Measurements from ENCODE around the gene PALB2. TPM values are rescaled to one million over a fixed set of nuclear protein-coding genes. Genes with fewer than 3 reads are reported as not detected.

Gene PALB2
- total and polyA plus RNA-seq, 10 donors: 9.3 to 22.0 (median 13.0) TPM

DNA sequence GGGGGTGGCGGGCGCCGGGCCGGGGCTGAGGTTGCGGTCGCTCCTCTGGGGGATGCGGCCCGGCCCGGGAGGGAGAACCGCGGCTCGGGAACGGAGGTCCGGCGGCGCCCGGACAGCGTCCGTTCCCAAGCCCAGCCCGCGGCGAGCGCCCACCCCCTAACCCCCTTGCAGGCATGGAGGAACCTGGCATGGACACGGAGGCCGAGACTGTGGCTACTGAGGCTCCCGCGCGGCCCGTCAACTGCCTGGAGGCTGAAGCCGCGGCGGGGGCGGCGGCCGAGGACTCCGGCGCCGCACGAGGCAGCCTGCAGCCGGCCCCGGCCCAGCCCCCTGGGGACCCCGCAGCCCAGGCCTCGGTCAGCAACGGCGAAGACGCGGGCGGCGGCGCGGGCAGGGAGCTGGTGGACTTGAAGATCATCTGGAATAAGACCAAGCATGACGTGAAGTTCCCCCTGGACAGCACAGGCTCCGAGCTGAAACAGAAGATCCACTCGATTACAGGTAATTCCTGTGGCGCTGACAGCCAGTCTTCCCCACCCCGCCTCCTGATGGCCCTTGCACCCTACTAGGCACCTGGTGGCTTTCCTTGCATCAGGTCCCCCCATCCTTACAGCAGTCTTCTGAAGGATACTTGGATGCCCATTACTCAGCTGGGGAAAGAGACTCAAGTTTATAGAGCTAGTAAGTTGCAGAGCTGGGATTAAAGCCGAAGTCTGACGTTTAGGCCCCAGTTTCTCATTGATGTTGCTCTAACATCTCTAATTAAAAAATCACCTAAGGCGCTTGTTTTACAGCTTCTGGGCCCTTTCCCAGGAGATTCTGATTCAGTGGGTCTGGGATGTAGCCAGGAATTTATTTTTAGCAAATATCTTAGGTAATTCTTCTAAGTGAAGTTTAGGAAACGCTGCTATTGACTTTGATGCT, 83.1 kb downstream of the PALB2 start:
- 3 to 9% (median 7%) methylated on average over 15 to 60 of the region's 60 CpGs for WGBS, 5 donors
- no peak for DNase-seq
- H3K4me3 ChIP-seq: peak overlapping the region; percentile 85 to 100 (median 94)
- intact Hi-C loops (cut with DNase I; ENCODE audit: low total_unique reads): loop anchor here (5.0 to 10.0 kb wide), 2 partner anchors 34 to 53 kb away; no protein-coding TSS in a partner anchor
- H3K4me1 ChIP-seq: peaks cover 20 to 61% (median 41%) of the 10 kb centered on the region in 6 donors
- no peaks in the 10 kb centered on the region for H3K27me3 ChIP-seq (replicated peaks in 1 of 7)
- peak overlapping the region; percentile 80 to 93 (median 90) for H3K27ac ChIP-seq
- TF ChIP-seq POLR2A (IDR thresholded peaks at IDR 0.05) (no peak), POLR2AphosphoS5 (IDR thresholded peaks at IDR 0.05) (no peak)
- TF ChIP-seq, protein P1, sequence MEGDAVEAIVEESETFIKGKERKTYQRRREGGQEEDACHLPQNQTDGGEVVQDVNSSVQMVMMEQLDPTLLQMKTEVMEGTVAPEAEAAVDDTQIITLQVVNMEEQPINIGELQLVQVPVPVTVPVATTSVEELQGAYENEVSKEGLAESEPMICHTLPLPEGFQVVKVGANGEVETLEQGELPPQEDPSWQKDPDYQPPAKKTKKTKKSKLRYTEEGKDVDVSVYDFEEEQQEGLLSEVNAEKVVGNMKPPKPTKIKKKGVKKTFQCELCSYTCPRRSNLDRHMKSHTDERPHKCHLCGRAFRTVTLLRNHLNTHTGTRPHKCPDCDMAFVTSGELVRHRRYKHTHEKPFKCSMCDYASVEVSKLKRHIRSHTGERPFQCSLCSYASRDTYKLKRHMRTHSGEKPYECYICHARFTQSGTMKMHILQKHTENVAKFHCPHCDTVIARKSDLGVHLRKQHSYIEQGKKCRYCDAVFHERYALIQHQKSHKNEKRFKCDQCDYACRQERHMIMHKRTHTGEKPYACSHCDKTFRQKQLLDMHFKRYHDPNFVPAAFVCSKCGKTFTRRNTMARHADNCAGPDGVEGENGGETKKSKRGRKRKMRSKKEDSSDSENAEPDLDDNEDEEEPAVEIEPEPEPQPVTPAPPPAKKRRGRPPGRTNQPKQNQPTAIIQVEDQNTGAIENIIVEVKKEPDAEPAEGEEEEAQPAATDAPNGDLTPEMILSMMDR (IDR thresholded peaks at IDR 0.05 in 8 of 11, conservative IDR thresholded peaks at IDR 0.05 in 3 of 11): no peak
- H3K36me3 ChIP-seq: peaks cover 0 to 48% (median 37%) of the 10 kb centered on the region in 6 donors
- no peaks in the 10 kb centered on the region for H3K9me3 ChIP-seq

DNA sequence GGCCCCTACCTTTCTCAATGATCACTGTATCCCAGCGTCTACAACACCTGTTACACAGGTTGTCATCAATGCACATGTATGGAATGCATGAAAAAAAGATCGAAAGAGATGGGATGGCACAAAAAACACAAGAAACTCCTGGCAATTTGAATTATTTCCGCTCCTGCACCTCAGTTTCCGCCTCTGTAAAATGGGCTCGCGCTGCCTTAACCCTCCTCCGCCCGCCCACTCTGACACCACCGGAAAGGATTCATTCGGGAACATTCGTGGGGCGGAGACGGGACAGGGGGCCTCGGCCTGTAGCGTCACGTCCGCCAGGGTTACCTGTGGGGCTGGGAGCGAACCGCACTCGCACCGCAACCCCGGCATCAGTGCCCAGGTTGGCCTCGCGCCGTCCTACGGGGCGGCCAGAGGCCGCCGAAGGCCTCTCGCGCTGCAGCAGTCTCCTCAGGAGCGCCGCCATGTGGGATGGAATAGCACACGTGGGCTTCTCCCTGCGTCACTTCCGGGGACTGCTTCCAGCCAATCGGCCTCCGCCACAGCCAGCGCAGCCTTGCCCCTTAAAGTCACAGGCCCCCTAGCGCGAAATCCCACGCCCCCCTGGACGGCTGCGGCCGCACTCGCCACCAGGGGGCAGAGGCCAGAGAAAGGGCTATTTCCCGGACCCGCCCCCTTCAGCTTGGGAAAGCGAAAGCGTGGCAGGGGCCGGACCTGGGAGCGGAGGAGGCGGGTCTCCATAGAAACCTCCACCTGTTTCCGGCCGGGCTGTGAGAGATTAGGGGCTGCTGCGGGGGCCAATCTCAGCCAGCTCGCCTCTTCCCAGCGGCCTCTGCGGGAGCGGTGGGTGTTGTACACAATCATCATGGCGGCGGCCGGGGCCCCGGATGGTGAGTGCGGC, 84.0 kb downstream of the PALB2 start, which contains the start of the genes EARS2 and UBFD1:
TSS of gene EARS2 (minus strand) at position 470 of the 898 bp plus-strand sequence. CDS start at position 463, 7 bp downstream.
TSS of gene UBFD1 (plus strand) at position 847 of the 898 bp plus-strand sequence. CDS start at position 863, 16 bp downstream.
- intact Hi-C loops (cut with DNase I; ENCODE audit: low total_unique reads): loop anchor here (5.0 to 10.0 kb wide), 2 partner anchors 35 to 52 kb away; no protein-coding TSS in a partner anchor
- no peaks in the 10 kb centered on the region for H3K27me3 ChIP-seq (replicated peaks in 1 of 7)
- peaks cover 20 to 59% (median 41%) of the 10 kb centered on the region in 6 donors for H3K4me1 ChIP-seq
- H3K4me3 ChIP-seq: peak within 1 kb of the TSS; percentile 85 to 100 (median 94)
- TF ChIP-seq, protein P1 (IDR thresholded peaks at IDR 0.05 in 8 of 11, conservative IDR thresholded peaks at IDR 0.05 in 3 of 11): peak; percentile 97 to 100 (median 99)
- TF ChIP-seq POLR2A (IDR thresholded peaks at IDR 0.05) (no peak), POLR2AphosphoS5 (IDR thresholded peaks at IDR 0.05) (peak; percentile 84 to 93 (median 90))
- DNase-seq: peak; percentile 99
- no peaks in the 10 kb centered on the region for H3K9me3 ChIP-seq
- peak within 1 kb of the TSS; percentile 80 to 93 (median 90) for H3K27ac ChIP-seq
- WGBS, 5 donors: 1 to 3% (median 2%) methylated on average over 20 to 65 of the region's 65 CpGs
- peaks cover 0 to 48% (median 35%) of the 10 kb centered on the region in 6 donors for H3K36me3 ChIP-seq

GRCh38 chr16:23554536-23554935, 86.6 kb downstream of the PALB2 start:
- H3K4me3 ChIP-seq: no peak overlapping the region
- WGBS, 5 donors: 75 to 89% (median 84%) methylated on average over 3 of the region's 3 CpGs
- no peaks in the 10 kb centered on the region for H3K27me3 ChIP-seq (replicated peaks in 1 of 7)
- intact Hi-C loops (cut with DNase I; ENCODE audit: low total_unique reads): loop anchor here (10.0 kb wide), 1 partner anchor 50 kb away; no protein-coding TSS in a partner anchor
- H3K27ac ChIP-seq: no peak overlapping the region
- H3K9me3 ChIP-seq: no peaks in the 10 kb centered on the region
- peaks cover 0 to 48% (median 39%) of the 10 kb centered on the region in 6 donors for H3K36me3 ChIP-seq
- peaks cover 20 to 40% (median 29%) of the 10 kb centered on the region in 6 donors for H3K4me1 ChIP-seq
- no peak for DNase-seq
- no peak for TF ChIP-seq POLR2AphosphoS5 (IDR thresholded peaks at IDR 0.05)
- TF ChIP-seq, protein P1 (IDR thresholded peaks at IDR 0.05 in 8 of 11, conservative IDR thresholded peaks at IDR 0.05 in 3 of 11): no peak
- TF ChIP-seq POLR2A (IDR thresholded peaks at IDR 0.05): no peak

Other genes with a start within 250 kb of the PALB2 start
- gene COG7, start 188.1 kb downstream of the PALB2 start, total RNA-seq: 10 to 100 TPM; 15.9 to 25.5 (median 19.9) TPM
- gene COG7, start 188.1 kb downstream of the PALB2 start, polyA plus RNA-seq: 10 to 100 TPM in 2 of 3 donors, 1 to 10 TPM in 1; 9.6 to 17.5 (median 17.0) TPM
- gene GGA2, start 130.8 kb downstream of the PALB2 start, total RNA-seq: 100 to 1,000 TPM; 131 to 179 (median 152) TPM
- 10 to 100 TPM; 49.4 to 57.2 (median 56.6) TPM for gene GGA2, start 130.8 kb downstream of the PALB2 start, polyA plus RNA-seq
- gene EARS2, start 84.0 kb downstream of the PALB2 start, total RNA-seq: 10 to 100 TPM; 10.7 to 21.8 (median 19.3) TPM
- 10 to 100 TPM in 1 of 3 donors, 1 to 10 TPM in 2; 9.8 to 10.0 (median 9.9) TPM for gene EARS2, start 84.0 kb downstream of the PALB2 start, polyA plus RNA-seq
- 10 to 100 TPM; 39.0 to 63.7 (median 43.4) TPM for gene UBFD1, start 83.6 kb downstream of the PALB2 start, total RNA-seq
- gene UBFD1, start 83.6 kb downstream of the PALB2 start, polyA plus RNA-seq: 1 to 10 TPM; 4.2 to 9.1 (median 6.5) TPM
- 10 to 100 TPM; 40.1 to 91.0 (median 49.0) TPM for gene NDUFAB1, start 45.0 kb downstream of the PALB2 start, total RNA-seq
- 100 to 1,000 TPM in 1 of 3 donors, 10 to 100 TPM in 2; 71.7 to 140 (median 98.1) TPM for gene NDUFAB1, start 45.0 kb downstream of the PALB2 start, polyA plus RNA-seq
- 10 to 100 TPM; 36.5 to 62.5 (median 51.8) TPM for gene DCTN5, start 156 bp upstream of the PALB2 start, total RNA-seq
- gene DCTN5, start 156 bp upstream of the PALB2 start, polyA plus RNA-seq: 10 to 100 TPM; 11.9 to 21.6 (median 13.6) TPM
- gene PLK1, start 37.6 kb upstream of the PALB2 start, total RNA-seq: 10 to 100 TPM in 3 of 7 donors, 1 to 10 TPM in 4; 4.8 to 19.4 (median 8.4) TPM
- gene PLK1, start 37.6 kb upstream of the PALB2 start, polyA plus RNA-seq: 1 to 10 TPM; 2.0 to 6.9 (median 6.4) TPM
- gene ERN2, start 71.9 kb upstream of the PALB2 start, total RNA-seq: not detected
- gene ERN2, start 71.9 kb upstream of the PALB2 start, polyA plus RNA-seq: under 1 TPM in 1 of 3 donors, not detected in 2; 0.05 TPM
- gene CHP2, start 113.7 kb upstream of the PALB2 start, total RNA-seq: not detected
- under 1 TPM in 1 of 3 donors, not detected in 2; 0.06 TPM for gene CHP2, start 113.7 kb upstream of the PALB2 start, polyA plus RNA-seq
- 100 to 1,000 TPM; 169 to 284 (median 189) TPM for gene PRKCB, start 194.7 kb upstream of the PALB2 start, total RNA-seq
- gene PRKCB, start 194.7 kb upstream of the PALB2 start, polyA plus RNA-seq: 10 to 100 TPM; 33.8 to 53.5 (median 39.3) TPM